Stimulated activated CD8-positive, alpha-beta memory T cell treated with anti-CD3 and anti-CD28 coated beads, Interleukin-12 subunit alpha, Interleukin-12 subunit beta, amount 100 ng/mL, for 24 hours (primary cell): Measurements from ENCODE around the gene SESN1.
"Not testable (repeated sequence)": the region's sequence is repeated elsewhere in the genome, so short reads cannot be mapped to it uniquely, and the experiment has no call there.

ENCODE experiments used
- DNase-seq: peaks from one replicate; pipeline ENCODE4 v3.0.0-alpha.2; 2020; ENCODE audit errors: extremely low read depth

The SESN1 gene

DNA sequence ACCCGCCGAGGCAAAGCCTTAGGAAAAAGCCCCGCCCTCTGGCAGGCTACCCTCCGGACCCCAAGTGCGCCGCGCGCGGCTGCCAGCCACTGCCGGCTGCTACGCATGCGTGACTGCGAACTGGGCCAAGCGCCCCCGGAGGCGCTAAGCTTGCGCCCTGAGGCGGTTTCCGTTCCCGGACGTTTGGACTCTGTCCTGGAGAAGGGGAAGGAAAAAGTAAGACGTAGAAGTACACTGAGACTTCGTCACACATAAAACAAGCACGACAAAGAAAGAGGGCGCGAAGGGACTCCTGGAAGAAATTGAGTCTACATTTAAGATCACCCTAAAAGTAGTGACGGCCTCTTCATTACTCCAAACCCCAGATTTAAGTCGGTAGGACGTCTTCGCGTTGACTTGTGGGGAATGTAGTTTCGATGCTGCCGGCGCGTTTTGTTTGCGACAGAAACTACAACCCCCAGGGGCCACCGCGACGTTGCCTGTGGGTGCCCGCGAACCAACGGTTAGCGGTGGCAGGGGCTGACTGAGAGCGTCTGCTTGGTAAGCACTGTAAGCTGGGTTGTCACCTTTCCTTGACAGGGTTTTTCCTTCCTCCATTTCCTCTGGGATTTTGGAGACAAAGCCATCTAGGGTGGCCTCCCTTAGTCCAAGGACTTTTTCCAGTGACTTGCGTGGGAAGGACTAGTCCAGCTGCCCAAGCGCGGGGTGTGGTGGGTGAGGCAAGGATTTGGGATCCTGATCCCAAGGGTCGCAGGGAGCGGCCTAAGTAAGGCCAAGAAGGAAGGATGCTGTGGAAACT lies 589 bp upstream of the SESN1 start, which contains the start of gene CEP57L1:
Gene CEP57L1 (plus strand): TSS at position 472 of the 799 bp plus-strand sequence. CDS start 49,715 bp downstream, outside the sequence.
- peak; percentile 88 for DNase-seq

DNA sequence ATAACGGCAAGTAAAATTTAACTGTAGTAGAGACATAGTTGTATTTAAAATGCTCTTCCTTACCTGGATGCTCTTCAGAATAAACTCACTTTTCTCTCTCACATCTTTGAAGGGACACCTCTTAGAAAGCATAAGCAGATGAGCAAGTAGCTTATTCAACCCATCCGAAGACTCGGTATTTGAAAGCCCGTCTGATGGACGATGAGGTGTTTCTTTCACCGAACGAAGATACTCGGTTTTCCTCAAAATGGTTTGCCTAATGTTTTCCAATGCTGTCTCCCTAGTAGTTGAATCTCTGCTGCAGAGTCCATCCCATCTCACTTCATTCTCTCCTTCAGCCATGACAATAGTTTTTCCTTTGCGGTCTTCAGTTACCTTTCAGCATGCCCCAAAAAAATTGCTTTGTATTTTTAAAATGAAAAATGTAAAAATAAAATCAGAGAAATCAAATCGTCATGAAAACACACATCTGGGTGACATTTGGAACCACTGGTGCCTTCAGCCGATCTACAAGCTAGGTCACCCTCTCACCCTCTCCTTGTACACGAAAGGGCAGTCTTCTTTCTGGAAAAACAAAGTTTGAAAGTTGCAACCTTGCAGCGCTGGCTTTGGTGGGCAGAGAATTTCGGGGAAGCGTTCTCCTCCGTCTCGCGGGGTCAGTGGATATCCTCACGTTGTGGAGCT lies 772 bp downstream of the SESN1 start:
- DNase-seq = no peak

DNA sequence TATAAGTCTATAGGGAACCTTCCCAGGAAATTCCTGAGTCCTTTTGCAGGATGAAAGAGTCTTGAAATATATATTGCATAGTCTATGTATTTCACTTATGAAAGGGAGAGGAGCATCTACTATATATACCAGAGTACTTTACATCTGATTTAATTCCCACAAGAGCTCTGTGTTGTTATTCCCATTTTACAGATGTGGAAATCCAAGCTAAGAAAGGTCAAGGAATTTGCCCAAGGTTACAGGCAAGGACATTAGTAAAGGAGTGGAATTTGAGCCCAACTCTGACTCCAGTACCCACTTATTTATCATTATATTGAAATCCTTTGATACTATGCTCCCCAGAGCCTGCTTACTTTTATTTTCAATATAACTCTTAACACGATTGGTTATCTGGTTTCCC lies 2.6 kb downstream of the SESN1 start:
- DNase-seq = no peak

DNA sequence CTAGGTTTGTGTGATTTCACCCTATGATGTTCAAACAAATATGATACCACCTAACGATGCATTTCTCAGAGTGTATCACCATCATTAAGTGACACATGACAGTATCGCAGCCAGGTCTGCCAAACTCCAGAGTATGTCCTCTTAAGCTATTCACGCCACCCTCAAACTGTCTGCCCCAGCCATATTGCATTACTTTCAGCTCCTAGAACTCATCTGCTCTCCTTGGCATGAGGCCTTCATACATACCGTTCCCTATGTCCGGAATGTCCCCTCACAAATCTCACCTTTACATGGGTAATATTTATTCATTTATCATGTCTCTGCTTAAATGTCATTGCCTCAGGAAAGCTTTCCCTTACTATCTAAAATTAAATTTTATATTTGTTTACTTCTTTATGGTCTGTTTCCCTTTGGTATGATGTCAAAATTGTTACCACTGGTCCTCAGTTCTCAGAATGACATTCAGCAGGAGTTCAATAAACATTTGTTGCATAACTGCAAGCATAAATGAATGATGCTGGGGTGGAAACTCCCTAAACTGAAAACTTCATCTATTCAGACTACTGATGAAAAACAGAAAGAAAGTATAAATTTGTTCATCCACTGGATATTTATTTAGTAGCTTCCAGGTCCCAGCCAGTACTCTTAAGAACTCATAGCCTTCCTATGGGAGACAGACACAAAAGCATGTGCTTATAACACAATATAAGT lies 3.2 kb downstream of the SESN1 start:
- DNase-seq = no peak

DNA sequence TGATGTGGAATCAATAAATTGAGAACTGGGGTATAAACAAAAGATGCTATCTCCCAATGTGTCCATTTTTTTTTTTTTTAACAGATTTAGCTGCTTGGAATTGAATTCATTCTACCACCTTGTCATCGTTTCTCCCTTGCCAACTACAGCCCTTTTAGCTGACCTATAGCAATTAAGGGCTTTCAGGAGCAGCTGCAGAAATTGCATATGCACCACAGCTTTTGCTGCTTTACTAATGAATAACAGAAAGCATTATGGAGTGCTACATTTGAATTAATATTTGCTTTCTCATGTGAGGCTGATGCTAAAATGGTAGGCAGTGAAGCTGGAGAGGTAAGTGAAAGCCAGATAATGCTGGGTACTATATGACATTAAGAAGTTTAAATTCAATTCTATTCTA lies 5.7 kb downstream of the SESN1 start:
- no peak for DNase-seq

DNA sequence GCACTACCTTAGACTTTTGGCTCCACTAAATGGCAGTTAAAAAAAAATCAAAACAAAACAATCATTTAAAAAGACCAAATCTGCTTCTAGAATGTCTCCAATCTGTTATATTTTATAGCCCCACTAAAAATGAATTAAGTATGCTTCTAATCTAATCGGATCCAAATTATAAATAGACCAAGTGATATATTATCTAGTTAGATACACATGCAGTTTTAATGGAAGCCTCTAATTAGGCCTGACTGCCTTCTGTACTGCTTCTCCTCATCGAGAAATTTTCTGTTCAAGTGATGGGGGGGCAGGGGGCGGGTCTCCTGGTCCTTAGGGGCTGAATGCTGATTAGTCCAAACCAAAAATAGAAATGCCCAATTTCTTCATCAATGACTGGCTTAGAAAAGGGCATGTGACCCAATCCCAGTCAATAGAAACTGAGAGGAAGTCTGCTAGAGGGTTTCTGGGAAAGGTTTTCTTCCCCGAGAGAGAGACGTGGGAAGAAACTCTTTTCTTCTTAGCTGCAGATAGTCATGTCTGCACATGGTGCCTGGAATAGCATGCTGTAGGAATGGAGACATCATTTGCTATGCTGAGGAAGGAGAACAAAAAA lies 6.9 kb downstream of the SESN1 start:
- no peak for DNase-seq

DNA sequence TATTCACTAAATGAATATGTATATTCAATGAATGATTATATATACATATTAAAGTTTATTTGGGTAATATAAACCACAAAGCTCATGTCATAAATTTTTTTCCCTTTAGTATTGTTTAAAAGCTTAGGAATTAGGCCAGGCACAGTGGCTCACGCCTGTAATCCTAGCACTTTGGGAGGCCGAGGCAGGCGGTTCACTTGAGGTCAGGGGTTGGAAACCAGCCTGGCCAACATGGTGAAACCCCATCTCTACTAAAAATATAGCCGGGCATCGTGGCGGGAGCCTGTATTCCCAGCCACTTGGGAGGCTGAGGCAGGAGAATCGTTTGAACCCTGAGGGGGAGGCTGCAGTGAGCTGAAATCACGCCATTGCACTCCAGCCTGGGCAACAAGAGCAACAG lies 10.5 kb downstream of the SESN1 start:
- DNase-seq = not testable (repeated sequence)

DNA sequence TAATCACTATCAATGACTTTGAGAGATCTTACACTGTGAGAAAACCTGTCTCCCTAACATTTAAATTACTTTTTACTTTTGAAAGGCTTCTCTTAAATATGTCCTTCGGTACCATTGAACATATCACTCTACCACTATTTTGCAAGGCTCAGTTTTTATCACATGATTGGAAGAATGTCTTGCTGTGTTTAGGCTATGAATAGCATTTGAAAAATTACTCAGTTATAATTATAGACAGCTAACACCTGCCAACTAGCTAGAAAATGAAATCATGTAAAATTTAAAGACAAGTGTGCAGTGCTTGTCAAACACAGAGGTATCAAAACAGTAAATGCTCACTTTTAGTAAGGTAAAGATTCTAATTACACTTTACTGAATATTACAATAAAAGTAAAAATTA lies 11.0 kb downstream of the SESN1 start:
- DNase-seq = no peak

DNA sequence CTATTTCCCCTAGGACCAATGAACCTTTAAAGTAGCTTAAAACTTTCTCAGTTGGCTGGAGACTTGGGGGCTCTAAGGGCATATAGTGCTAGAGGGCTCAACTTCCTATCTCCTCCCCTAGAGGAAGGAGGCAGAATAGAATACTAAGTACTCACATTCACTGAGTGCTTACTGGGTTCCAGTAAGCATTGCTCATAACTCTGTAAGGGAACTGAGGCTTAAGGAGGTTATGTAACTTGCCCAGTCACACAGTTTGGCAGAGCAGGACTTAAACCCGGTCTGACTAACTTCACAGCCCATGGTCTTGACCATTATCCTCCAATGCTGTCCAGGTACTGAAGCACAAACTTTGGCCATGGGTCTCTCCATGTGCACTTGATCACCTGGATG lies 12.5 kb downstream of the SESN1 start:
- no peak for DNase-seq

DNA sequence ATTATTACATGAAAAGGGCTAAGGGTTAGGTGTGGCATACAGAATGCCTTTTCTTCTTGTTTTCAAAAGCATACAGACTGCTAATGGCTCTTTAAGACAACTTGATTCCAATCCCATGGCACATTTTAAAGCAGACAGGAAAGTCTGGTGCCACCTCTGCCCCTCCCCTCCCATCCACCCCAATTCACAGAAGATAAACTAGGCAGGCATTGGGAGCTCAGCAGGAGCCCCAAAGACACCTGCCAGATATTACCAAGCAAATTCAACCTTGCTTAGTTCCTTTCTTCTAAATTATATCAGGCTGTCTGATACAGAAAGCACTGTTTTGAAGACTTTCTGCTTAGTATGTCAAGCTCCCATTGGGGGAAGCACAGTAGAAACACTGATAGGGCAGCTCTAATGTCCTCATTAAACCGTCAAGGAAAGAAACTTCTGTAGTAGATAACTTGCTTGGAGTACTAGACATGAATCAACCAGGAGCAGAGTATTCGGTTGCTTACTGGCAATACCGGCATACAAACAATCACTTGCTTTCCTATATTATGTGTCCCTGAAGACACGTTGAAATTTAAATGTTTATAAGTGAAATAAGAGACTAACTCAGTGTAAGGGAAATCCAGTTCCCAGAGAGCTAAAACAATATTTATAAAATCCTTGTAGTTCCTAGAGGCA lies 13.0 kb downstream of the SESN1 start:
- DNase-seq = no peak

DNA sequence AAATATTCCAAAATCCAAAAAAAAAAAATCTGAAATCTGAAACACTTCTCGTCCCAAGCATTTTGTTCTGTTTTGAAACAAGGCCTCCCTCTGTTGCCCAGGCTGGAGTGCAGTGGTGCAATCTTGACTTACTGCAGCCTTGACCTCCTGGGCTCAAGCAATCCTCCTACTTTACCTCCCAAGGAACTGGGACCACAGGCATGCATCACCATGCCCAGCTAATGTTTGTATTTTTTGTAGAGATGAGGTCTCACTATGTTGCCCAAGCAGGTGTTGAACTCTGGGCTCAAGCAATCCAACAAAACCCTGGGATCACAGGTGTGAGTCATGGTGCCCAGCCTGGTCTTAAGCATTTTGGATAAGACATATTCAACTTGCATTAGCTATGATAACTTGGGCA lies 13.6 kb downstream of the SESN1 start:
- DNase-seq = no peak

DNA sequence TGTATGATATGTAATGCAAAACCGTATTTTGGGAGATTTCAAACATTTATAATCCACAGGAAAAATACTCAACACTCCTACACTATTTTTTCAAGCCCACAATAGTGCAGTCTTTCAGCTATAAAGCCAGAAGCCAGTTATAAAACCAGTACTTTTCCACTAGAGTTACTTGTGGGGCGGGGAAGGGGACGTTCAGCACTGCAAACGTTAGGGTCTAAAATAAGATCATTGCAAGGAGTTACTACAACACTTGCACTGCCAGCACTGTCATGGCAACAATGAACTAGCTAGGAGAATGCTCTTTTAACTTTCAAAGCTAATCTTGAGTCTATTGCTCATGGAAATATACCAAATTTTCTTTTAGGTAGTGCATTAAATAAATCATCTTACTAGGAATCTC lies 14.7 kb downstream of the SESN1 start:
- DNase-seq = no peak

DNA sequence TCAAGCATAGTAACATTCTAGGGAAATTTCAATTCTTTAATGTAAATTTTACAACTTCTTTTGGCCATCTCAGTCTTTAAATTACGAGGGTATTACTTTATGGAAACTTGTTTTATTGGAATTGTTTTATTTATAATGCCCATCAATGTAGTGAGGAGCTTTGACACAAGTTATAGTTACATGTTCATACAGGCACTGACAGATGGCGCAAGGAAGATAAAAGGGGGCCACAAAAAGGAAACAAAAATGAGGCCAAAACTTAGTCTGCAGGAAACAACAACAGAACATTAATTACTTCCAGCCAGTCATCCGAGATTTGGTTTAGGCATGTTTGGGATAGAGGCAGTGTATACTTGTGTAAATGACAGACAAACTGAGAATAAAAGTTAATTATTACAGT lies 18.3 kb downstream of the SESN1 start:
- DNase-seq = no peak

DNA sequence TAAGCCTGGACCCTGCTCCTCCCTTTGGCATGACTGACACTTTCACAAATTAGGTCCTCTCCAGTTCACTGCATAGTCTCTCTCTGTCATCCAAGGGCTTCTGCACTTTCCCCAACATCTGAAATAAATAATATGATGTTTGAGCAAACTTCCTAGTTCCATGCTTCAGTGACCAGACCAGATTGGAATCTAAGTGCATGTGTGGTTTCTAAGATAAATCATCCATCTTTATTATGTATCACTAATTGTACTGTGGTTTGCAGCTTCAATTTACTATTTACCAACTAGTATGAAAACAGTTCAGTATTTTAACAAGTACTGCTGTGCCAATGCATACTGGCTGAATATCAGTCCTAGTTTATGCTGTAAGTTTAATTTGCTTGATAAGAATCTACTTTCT lies 18.7 kb downstream of the SESN1 start:
- no peak for DNase-seq

DNA sequence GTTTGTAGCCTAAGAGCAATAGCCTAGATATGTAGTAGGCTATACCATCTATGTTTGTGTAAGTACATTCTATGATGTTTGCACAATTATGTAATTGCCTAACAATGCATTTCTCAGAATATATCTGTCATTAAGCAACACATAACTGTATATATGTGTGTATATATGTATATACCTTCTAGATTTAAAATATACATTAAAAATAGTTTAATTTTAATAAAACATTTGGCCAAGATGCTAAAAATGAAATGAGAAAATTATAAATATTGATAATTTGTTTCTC lies 20.6 kb downstream of the SESN1 start:
- DNase-seq = no peak

DNA sequence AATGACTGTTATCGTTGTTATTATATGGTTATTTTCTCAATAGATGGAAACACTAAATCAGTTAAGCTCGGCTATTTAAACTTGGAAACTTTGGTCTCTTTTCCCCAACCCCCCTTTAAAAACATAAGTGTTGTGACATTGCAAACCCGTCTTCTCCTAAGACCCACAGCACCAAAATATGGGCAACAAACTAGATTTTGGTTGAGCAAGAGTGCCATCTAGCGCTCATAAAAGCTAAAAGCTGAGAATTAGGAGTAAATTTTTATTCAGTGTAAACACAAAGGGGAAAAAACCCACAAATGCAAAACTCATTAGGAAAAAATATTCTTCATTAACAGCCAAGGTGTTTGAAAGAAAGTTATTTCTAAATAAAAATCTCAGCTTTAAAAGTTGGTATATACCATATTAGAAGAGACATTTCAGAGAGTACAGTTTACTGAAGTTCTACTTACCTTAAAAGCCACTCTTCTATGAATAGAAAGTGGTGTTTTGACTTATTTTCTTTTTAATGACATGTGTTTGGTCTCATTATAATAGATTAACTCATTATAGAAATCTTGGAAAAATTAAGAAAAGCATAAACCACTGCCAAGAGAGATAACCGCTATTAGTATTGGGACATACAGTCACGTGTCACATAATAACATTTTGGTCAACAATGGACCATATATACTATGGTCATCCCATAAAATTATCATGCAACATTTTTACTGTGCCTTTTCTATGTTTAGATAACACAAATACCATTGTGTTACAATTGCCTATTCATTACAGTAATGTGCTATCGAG lies 21.1 kb downstream of the SESN1 start:
- no peak for DNase-seq

DNA sequence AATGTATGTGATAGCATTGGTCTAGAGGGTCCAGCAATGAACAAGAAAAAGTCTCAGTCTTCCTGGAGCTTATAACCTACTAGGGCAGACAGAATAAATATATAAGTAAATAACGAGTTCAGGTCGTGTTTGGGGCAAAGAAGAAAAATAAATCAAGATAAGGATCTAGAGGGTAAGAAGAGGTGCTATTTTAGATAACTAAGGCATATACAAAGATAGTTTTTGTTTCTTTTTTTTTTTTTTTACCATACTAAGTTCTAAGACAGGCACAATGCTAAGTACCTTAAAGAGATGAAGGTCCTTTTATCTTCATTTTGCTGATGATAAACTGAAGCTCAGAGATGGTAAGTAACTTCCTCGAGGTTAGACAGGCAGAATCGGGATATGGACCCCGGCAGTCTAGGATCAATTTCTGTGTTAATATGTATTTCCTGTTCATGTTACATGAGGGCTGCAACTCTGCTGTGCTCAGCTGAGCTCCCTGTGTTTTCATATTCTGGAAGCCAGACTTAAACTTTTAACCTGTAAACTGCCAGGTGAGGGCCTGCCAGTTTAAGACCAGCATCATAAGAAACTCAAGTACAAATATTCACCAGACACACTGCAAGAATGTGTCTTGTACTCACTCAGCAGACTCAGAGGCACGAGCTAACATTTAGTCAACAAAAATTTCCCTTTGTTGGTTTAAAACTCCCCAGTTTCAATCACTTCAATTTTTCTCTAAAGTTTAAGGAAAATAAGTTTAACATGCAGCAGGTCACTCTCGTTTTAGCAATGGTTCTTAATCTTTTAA lies 23.3 kb downstream of the SESN1 start:
- DNase-seq = no peak

DNA sequence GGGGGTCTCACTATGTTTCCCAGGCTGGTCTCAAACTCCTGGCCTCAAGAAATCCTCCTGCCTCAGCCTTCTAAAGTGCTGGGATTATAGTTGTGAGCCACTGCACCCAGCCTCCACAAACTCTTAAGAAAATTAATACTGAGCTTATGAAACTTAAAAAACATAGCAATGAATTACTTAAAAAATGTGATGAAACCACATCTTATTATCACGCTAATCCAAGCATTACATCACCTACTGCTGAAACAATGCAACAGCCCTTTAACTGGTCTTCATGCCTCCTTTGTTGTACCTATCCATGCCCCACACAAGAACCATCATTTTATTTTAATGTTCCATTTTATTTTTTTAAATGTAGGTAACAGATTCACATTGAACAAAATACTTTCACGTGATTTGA lies 24.9 kb downstream of the SESN1 start:
- no peak for DNase-seq

DNA sequence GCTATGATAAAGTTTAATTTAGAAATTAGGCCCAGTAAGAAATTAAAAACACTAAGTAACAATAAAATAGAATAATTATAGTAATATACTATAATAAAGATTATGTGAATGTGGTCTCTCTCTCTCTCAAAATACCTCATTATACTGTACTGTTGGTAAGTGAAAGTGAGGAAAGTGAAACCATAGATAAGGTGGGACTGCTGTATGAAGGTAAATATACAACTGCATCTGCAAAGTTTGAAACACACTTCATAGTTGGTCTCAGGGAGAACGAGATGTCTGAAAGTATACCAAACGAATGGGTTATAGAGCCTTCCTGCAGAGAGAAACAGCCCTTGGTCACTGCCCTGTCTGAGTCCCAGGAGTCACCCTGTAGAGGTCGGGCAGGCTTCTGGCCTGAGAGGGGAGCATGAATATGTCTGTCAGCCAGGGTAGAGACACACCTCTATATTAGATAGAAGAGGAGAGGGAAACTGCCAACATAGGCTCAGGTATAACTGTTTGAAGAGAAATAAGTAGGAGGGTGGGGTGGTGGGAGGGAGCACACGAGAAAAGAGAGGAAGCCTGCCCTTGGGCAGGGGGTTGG lies 31.8 kb downstream of the SESN1 start:
- no peak for DNase-seq

DNA sequence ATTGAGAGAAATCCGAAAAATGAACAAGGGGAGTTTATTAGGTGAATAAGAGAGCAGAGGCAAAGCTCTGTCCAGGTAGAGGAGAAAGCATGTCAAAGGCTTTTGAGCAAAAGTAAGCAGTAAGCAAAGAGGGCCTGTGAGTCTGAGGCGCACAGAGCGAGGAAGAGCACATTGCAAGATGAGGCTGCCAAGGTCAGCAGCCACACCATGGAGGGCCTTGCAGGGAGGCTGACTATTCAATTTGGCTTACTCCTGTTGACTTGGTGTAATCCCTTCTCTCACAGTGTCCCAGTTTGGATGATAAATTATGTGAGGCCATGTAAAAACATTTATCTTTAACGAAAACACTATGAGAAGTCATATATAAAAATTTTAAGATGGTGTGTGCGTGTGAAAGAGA lies 32.4 kb downstream of the SESN1 start:
- DNase-seq = no peak
